Right lobe of liver (tissue), 4 donors: ENCODE results near the gene FYN.

Source experiments
- POLR2A ChIP-seq: fragments of 450-650 bp; IDR thresholded peaks from one replicate; pipeline ENCODE4 v1.6.1; 2017; ENCODE audit warnings: antibody characterized with exemption, mild to moderate bottlenecking
- TF ChIP-seq, protein P1 (sequence below), 4 donors: fragments of 200-600 bp in 3 of 4; fragments of 450-650 bp in 1 of 4; IDR thresholded peaks; one replicate each; pipeline versions ENCODE4 v1.5.1 to v1.8.0; 2016 to 2022; ENCODE audit warnings: antibody characterized with exemption in 4 of 4, mild to moderate bottlenecking in 2 of 4
- donor health status: DM: no; HTN: no; CAD: no.
- donor health status: DM: no; HTN: no; CAD: no.
- donor health status: DM: no; HTN: yes; CAD: no.

DNA sequence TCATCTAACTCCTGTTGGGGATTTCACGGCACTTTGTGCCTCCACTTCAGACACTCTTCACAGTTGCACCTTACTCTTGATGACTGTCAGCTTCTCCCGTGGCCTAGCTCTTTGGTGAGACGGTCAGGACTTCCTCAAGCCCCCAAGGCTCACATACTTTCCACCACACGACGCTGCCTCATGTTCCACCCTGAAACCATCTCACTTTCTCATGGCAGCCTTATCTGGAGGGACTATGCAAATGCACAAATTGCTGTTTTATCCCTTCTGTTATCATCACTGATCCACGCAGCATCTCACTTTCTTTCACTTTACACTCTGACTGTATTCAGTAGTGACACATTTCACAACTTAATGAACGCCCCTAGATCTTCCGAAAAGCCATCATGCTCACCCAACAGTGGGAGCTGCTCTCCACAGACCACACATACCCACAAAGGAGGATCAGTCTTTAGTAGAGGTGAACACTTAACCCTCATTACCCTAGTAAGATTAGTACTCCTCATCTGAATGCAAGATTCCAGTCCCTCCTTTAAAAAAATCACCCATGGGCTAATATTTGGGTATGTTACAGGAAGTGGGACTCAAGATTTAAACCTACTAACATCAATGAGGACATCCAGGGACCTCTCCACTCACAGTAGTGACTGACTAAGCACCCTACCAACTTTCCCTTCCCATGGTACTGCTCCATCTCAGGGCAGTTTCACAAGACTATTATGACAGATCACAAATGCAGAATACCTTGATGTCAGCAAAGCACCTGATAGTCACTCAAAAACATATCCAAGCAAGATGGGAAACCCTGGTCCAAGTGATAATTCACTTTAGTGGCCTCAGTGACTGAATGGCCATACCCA, 35.4 kb downstream of the FYN start:
- TF ChIP-seq, protein P1, sequence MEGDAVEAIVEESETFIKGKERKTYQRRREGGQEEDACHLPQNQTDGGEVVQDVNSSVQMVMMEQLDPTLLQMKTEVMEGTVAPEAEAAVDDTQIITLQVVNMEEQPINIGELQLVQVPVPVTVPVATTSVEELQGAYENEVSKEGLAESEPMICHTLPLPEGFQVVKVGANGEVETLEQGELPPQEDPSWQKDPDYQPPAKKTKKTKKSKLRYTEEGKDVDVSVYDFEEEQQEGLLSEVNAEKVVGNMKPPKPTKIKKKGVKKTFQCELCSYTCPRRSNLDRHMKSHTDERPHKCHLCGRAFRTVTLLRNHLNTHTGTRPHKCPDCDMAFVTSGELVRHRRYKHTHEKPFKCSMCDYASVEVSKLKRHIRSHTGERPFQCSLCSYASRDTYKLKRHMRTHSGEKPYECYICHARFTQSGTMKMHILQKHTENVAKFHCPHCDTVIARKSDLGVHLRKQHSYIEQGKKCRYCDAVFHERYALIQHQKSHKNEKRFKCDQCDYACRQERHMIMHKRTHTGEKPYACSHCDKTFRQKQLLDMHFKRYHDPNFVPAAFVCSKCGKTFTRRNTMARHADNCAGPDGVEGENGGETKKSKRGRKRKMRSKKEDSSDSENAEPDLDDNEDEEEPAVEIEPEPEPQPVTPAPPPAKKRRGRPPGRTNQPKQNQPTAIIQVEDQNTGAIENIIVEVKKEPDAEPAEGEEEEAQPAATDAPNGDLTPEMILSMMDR (IDR thresholded peaks at IDR 0.05) = no peak
- no peak for TF ChIP-seq POLR2A
